SK-N-MC (cell line): ENCODE results near the gene C6orf120.

Source experiments
- EZH2 ChIP-seq: fragments of 200-600 bp; sonication (generic); IDR thresholded peaks from one replicate; pipeline ENCODE4 v1.6.1; 2017; ENCODE audit warnings: antibody characterized with exemption
- POLR2AphosphoS5 ChIP-seq: IDR thresholded peaks from 2 replicates; pipeline ENCODE4 v1.6.1; 2012; ENCODE audit warnings: mild to moderate bottlenecking, low read depth, low read length, borderline replicate concordance

- TF ChIP-seq POLR2AphosphoS5, result no peak
- no peak for TF ChIP-seq EZH2
These were observed 24.1 kb downstream of the C6orf120 start for GRCh38 chr6:169726049-169726400.
